ENCODE results near the gene C1orf52.

The C1orf52 gene

DNA sequence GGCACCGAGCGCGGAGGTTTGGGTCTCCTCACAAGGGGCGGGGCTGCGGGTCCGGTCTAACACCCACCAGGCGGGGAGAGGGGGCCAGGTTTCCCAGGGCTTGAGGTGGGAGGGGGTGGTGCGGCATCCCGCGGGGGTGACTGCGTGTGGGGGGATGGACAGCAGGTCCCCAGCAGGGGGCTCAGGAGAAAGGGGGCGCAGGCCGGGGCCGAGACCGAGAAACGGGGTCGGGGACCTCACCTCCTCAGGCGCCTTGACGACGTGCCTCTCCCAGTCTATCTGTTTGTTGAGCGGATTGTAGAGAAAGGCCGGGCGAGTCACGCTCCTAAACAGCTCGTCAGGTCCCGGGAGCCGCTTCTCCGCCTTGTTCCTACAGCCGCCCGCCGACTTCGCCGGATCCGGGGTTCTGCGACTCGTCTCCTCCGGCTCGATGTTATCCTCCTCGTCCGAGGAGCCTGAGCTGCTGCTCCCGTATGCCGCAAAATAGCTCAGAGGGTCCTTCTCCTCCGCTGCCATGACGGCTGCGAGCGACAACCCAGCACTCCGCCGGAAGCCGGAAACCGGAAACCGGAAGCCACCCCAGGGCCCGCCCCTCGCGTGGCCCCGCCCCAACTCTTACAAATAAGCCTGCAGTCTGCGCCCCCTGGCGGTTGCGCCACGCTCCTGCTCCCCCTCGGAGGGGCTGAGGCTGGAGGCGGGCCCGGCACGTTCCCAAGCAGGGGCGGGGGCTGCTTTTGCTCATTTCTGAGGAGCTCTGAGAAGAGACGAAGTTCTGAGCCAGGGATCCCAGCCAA, at the start of gene C1orf52:
C1orf52 (minus strand) TSS at position 545 of the 794 bp plus-strand sequence; CDS start at position 516, 29 bp downstream.
- in situ Hi-C loops (cut with HindIII; ENCODE audit: low sequenced_read_pairs), result no loop called here

GRCh38 chr1:85308833-85309350, 49.4 kb upstream of the C1orf52 start:
- in situ Hi-C loops (cut with HindIII; ENCODE audit: low sequenced_read_pairs), result loop anchor here (25.0 kb wide), 1 partner anchor 378 kb away; no protein-coding TSS in a partner anchor

GRCh38 chr1:85307987-85308832, 48.7 kb upstream of the C1orf52 start:
- in situ Hi-C loops (cut with HindIII; ENCODE audit: low sequenced_read_pairs), result loop anchor here (25.0 kb wide), 1 partner anchor 379 kb away; no protein-coding TSS in a partner anchor

GRCh38 chr1:85306236-85306635, 46.8 kb upstream of the C1orf52 start:
- in situ Hi-C loops (cut with HindIII; ENCODE audit: low sequenced_read_pairs), result loop anchor here (25.0 kb wide), 1 partner anchor 381 kb away; no protein-coding TSS in a partner anchor

DNA sequence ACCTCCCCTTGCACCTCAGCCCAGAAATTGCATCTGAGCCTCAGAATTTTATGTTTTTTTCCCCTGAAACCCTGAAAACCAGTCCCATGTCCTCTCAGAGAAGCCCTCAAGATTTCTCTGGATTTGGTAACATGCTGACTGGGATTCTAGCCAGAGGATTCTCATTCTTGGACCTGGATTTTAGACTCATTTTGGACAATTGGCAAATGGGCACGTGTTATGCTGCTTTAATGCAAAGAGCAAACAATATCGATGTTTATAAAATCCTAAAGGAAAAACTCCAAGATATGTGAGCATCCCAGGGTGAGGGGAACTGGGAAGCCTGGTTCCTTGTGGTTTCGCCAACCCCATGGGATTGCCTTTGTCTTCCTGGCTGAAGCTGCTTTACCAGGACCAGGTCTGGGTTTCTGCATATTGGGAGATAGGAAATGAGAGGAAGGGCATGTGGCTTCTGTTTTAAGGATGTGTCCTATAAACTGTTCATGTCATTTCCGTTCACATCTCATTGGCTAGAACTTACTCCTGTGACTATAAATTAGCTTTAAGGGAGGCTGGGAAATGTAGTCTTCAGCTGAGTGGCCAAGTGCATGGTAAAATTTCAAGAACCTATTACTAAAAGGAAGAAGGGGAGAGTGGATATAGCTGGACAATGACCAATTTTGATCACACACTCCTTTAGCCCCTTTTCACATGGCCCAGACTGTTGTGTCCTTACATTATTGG, 44.1 kb upstream of the C1orf52 start:
- in situ Hi-C loops (cut with HindIII; ENCODE audit: low sequenced_read_pairs), result loop anchor here (25.0 kb wide), 1 partner anchor 384 kb away; no protein-coding TSS in a partner anchor

- in situ Hi-C loops (cut with HindIII; ENCODE audit: low sequenced_read_pairs), result loop anchor here (25.0 kb wide), 1 partner anchor 387 kb away; no protein-coding TSS in a partner anchor
Measured at GRCh38 chr1:85300140-85300539, 40.7 kb upstream of the C1orf52 start.

DNA sequence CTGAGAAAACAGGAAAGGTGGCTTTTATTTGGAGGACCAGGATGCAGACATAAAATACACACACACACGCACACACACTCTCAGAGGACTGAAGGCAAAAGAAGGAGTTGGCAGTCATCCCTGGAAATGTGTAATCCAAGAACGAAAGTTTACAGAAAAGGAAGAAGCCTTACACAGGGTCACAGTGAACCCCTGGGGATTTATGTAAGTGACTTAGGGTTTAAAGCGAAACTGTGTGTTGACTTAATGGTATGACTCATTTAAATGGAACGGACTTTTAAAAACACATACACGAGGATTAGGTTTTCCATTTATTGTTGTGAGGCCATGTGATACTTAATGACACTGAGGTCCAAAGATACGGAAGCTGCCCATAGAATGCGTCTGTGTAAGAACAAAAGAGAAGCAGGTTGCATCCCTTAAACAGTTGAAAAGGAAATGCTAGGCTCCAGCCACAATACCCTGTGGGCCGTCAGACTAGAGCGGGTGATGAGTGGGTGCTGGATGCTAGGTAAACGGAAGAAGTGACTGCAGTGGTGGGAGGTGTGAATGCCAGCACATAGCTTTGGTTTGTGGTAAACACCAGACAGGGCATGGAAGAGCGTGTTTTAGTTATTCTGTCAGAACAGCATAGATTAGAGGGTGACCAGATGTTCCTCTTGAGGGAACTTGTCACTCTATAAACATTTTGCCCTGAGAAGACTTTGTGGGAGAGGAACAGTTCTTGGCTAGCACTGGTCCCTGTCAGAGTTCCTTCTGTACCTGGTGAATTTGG, 38.6 kb upstream of the C1orf52 start:
- in situ Hi-C loops (cut with HindIII; ENCODE audit: low sequenced_read_pairs), result no loop called here

DNA sequence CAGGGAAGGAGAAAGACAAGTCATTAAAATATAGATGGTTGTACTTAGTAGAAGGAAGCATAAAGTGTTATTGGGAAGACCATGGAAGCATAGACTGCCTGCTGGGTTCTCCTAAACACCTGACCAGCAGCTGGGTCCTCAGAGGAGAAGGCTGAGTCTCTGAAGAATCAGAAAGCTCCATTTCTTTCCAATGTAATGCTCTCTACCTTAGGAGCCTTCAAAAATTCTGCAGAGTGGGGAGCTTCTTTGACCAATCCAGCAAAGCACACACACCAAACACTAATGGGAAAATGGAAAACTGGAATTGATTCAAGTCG, 38.0 kb upstream of the C1orf52 start:
- in situ Hi-C loops (cut with HindIII; ENCODE audit: low sequenced_read_pairs), result no loop called here

GRCh38 chr1:85296980-85297379, 37.5 kb upstream of the C1orf52 start:
- in situ Hi-C loops (cut with HindIII; ENCODE audit: low sequenced_read_pairs), result no loop called here

DNA sequence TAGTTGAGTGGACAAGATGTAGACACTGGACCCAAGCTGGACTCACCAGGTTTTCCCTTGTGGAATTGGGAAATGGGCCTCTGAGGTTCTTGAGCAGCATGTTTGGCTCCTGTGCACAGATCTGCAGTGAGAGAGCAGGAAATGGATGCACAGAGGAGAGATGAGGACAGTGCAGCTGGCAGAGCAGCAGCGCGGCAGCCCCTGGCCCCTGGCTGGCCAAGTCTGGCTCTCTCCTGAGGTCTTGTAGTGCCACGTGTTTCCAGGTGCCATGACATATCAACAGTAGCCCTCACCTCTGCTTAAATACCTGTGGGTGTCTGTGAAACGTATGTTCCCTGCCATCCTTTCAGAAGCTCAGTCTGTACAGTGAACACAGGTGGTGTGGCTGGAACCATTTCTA, 36.2 kb upstream of the C1orf52 start:
- in situ Hi-C loops (cut with HindIII; ENCODE audit: low sequenced_read_pairs), result no loop called here

DNA sequence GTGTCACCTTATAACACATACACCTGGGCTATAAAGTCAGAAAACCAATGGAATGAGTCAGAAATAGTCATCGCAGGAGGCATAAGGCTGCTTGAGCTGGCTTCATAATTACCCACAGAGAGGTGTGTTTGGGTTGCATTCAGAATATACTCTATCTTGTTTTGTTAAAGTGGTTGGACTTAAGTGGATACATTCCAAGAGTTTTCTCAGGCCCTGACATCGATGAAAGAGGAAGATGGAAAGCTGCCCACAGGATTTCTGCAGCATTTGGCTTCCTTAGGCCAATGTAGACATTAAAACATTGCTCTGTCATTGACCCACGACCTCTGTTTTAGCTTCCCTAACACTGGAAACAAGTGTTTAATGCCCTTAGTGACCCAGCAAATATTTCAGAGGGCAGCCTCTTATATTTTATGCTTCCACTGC, 35.6 kb upstream of the C1orf52 start:
- in situ Hi-C loops (cut with HindIII; ENCODE audit: low sequenced_read_pairs), result no loop called here

DNA sequence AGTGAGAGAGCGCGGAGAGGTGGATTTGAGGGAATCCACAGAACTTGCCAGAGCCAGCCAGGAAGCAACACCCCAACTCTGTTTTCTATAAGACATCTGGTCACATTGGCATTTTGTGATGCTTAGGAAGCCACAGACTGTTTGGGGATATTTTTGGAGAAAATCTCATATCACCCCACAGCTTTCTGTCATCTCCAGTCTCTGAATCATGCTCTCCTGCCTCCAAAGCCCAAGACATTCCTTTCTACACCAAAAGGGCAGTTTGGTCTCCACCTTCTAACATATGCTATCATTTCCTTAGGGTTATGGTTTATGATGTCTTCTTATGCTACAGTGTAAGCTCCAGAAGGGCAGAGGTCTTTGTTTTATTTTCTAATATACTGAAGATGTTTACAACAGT, 31.4 kb upstream of the C1orf52 start:
- in situ Hi-C loops (cut with HindIII; ENCODE audit: low sequenced_read_pairs), result no loop called here

GRCh38 chr1:85289848-85290335, 30.4 kb upstream of the C1orf52 start:
- in situ Hi-C loops (cut with HindIII; ENCODE audit: low sequenced_read_pairs), result no loop called here

- in situ Hi-C loops (cut with HindIII; ENCODE audit: low sequenced_read_pairs), result no loop called here
Measured at GRCh38 chr1:85289207-85289847, 29.9 kb upstream of the C1orf52 start.

- in situ Hi-C loops (cut with HindIII; ENCODE audit: low sequenced_read_pairs), result no loop called here
Measured at GRCh38 chr1:85284202-85284601, 24.7 kb upstream of the C1orf52 start.

DNA sequence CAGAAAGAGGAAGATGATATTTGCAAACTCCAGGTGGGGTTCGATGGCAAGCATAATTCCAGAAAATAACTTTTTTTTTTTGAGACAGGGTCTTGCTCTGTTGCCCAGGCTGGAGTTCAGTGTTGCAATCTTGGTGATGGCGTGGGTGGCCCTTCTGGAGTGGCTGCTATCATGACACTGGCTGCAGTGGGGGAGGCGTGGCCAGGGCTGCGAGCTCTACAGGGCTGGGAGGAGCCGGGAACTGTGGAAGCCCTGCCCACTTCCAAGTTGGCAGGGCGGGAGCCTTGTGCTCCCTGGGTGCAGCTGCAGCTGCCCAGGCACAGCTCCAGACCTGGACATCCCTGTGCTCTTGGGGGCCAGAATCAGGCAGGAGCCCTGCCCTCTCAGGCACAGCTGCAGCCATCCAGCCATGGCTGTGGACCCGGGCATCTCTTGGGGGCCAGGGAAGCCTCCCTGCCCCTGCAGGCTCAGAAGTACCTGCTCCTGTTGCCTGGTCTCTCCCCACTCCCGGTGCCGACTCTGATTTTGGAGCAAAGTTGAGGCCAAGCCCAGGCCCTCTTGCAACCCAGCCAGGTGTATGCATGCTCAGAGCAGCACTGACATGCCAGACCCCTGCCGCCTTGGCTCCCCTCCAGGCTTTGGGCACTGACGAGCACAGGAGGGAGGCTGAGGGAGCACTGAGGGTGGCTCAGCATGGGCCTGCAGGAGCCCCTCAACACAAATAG, 24.2 kb upstream of the C1orf52 start:
- in situ Hi-C loops (cut with HindIII; ENCODE audit: low sequenced_read_pairs), result no loop called here

DNA sequence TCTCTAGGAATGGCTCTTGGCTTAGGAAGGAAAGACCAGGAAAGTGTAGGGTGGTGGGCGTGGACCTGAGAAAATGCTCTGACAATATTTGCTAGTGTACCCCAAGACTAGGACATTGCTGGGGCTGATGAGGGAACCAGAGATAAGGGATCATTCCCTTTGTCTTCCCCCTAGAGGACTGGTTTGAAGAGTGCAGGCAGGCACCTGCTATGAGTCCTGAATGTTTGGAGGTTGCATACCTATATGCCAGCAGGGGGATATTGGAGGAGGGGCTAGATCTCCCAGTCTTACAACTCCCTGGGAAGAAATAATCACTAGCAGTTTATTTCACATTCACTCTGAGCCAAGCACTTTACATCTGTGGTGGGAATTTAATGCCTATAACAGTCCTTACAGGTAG, 23.0 kb upstream of the C1orf52 start:
- in situ Hi-C loops (cut with HindIII; ENCODE audit: low sequenced_read_pairs), result no loop called here

- in situ Hi-C loops (cut with HindIII; ENCODE audit: low sequenced_read_pairs), result no loop called here
Measured at GRCh38 chr1:85280636-85281035, 21.2 kb upstream of the C1orf52 start.

Data from DLD1 (cell line).